Measurements from ENCODE around the gene SOX6.

DNA sequence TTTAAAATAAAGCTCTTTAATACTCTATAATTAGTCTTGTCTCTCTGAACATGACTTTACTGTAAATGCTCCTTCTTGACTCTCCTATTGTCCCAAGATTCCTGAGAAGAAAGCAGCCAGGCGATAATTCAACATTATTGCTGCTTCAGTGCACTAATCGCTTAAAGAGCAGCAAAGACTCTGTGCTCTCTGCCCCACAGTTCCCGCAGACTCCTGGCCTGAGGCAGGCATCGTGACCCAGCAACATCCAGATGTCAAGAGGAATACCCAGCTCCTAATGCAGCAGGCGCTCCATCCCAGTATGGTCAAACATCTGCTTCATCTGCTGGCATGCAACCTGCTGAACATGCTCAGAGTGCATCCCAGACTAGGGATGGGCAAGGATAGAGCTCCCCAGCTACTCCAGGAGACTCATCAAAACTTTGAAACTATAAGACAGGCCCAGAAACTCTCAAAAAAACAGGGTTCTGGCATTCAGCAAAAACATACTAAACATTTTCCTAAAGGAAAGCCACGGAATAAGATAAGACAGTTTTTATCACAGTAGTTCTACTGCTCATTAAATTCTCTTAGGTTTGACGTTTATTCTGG, 270.0 kb downstream of the SOX6 start:
- TF ChIP-seq, protein P1, sequence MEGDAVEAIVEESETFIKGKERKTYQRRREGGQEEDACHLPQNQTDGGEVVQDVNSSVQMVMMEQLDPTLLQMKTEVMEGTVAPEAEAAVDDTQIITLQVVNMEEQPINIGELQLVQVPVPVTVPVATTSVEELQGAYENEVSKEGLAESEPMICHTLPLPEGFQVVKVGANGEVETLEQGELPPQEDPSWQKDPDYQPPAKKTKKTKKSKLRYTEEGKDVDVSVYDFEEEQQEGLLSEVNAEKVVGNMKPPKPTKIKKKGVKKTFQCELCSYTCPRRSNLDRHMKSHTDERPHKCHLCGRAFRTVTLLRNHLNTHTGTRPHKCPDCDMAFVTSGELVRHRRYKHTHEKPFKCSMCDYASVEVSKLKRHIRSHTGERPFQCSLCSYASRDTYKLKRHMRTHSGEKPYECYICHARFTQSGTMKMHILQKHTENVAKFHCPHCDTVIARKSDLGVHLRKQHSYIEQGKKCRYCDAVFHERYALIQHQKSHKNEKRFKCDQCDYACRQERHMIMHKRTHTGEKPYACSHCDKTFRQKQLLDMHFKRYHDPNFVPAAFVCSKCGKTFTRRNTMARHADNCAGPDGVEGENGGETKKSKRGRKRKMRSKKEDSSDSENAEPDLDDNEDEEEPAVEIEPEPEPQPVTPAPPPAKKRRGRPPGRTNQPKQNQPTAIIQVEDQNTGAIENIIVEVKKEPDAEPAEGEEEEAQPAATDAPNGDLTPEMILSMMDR (IDR thresholded peaks at IDR 0.05; ENCODE audit: low read depth, low read length, poor library complexity, severe bottlenecking) = no peak
- no peak for TF ChIP-seq EZH2phosphoT487 (IDR thresholded peaks at IDR 0.05; ENCODE audit: borderline replicate concordance, low read length)
